ENCODE measurements around the gene COL17A1. TPM values are rescaled to one million over a fixed set of nuclear protein-coding genes. Genes with fewer than 3 reads are reported as not detected.

COL17A1 gene
- total RNA-seq, 2 donors from 2014 or later, result 3.6 TPM; not detected in 1

- Histone ChIP-seq H3K4me3 (no peak overlapping the region), H3K27ac (no peak overlapping the region), H3K27me3 (no peaks in the 10 kb centered on the region), H3K36me3 (replicated peaks in 1 of 2; ENCODE audit: insufficient read depth in 1 of 2, low read depth in 2 of 2) (no peaks in the 10 kb centered on the region), H3K4me1 (no peaks in the 10 kb centered on the region), H3K9me3 (no peaks in the 10 kb centered on the region)
- no peak for DNase-seq
- intact Hi-C loops (cut with DNase I), result no loop called here
- no peak for ATAC-seq
- WGBS, 2 donors, result 81 to 88% methylated on average over 6 of the region's 6 CpGs
- TF ChIP-seq, protein P1, sequence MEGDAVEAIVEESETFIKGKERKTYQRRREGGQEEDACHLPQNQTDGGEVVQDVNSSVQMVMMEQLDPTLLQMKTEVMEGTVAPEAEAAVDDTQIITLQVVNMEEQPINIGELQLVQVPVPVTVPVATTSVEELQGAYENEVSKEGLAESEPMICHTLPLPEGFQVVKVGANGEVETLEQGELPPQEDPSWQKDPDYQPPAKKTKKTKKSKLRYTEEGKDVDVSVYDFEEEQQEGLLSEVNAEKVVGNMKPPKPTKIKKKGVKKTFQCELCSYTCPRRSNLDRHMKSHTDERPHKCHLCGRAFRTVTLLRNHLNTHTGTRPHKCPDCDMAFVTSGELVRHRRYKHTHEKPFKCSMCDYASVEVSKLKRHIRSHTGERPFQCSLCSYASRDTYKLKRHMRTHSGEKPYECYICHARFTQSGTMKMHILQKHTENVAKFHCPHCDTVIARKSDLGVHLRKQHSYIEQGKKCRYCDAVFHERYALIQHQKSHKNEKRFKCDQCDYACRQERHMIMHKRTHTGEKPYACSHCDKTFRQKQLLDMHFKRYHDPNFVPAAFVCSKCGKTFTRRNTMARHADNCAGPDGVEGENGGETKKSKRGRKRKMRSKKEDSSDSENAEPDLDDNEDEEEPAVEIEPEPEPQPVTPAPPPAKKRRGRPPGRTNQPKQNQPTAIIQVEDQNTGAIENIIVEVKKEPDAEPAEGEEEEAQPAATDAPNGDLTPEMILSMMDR (IDR thresholded peaks at IDR 0.05), result no peak
- TF ChIP-seq POLR2A (IDR thresholded peaks at IDR 0.05), result no peak
Observed at GRCh38 chr10:104061196-104061595, 24.5 kb downstream of the COL17A1 start.

DNA sequence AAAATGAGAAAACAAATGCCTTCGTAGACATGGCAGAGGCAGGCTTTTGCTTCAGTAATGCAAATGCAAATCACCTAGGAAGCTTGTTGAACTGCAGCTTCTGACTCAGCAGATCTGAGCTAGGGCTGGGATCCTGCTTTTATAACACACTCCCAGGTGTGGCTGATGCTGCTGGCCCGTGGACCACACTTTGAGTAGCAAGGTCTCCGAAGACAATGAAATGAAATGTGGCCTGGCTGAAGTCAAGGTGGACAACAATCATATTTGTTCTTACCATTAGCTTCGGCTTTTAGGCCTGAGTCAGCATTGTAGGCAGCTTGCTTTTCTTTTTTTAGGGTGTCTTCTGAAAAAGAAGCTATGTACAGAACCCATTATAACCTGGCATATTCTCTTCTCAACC, 26.3 kb downstream of the COL17A1 start:
- Histone ChIP-seq H3K27me3 (no peaks in the 10 kb centered on the region), H3K27ac (no peak overlapping the region), H3K36me3 (replicated peaks in 1 of 2; ENCODE audit: insufficient read depth in 1 of 2, low read depth in 2 of 2) (no peaks in the 10 kb centered on the region), H3K4me3 (no peak overlapping the region), H3K4me1 (no peaks in the 10 kb centered on the region), H3K9me3 (no peaks in the 10 kb centered on the region)
- TF ChIP-seq POLR2A (IDR thresholded peaks at IDR 0.05), result no peak
- TF ChIP-seq, protein P1 (IDR thresholded peaks at IDR 0.05), result no peak
- intact Hi-C loops (cut with DNase I), result no loop called here
- no peak for DNase-seq
- ATAC-seq, result no peak
- WGBS, 2 donors, result 57 to 62% methylated on average over 4 of the region's 4 CpGs

- H3K27me3 ChIP-seq, result no peaks in the 10 kb centered on the region
- H3K4me1 ChIP-seq, result no peaks in the 10 kb centered on the region
- no peak overlapping the region for H3K4me3 ChIP-seq
- WGBS, 2 donors, result 81 to 85% methylated on average over 5 to 6 of the region's 6 CpGs
- DNase-seq (no peak), ATAC-seq (no peak)
- no peak for TF ChIP-seq POLR2A (IDR thresholded peaks at IDR 0.05)
- TF ChIP-seq, protein P1 (IDR thresholded peaks at IDR 0.05), result no peak
- no peak overlapping the region for H3K27ac ChIP-seq
- no peaks in the 10 kb centered on the region for H3K36me3 ChIP-seq (replicated peaks in 1 of 2; ENCODE audit: insufficient read depth in 1 of 2, low read depth in 2 of 2)
- intact Hi-C loops (cut with DNase I), result no loop called here
- no peaks in the 10 kb centered on the region for H3K9me3 ChIP-seq
Observed at GRCh38 chr10:104057717-104058116, 28.0 kb downstream of the COL17A1 start.

GRCh38 chr10:104056619-104057273, 28.9 kb downstream of the COL17A1 start:
- no peak for DNase-seq
- Histone ChIP-seq H3K36me3 (replicated peaks in 1 of 2; ENCODE audit: insufficient read depth in 1 of 2, low read depth in 2 of 2) (no peaks in the 10 kb centered on the region), H3K27me3 (no peaks in the 10 kb centered on the region), H3K9me3 (no peaks in the 10 kb centered on the region), H3K4me1 (no peaks in the 10 kb centered on the region), H3K27ac (no peak overlapping the region), H3K4me3 (no peak overlapping the region)
- no peak for ATAC-seq
- intact Hi-C loops (cut with DNase I), result no loop called here
- WGBS, 2 donors, result 79 to 82% methylated on average over 7 to 14 of the region's 14 CpGs
- no peak for TF ChIP-seq POLR2A (IDR thresholded peaks at IDR 0.05)

DNA sequence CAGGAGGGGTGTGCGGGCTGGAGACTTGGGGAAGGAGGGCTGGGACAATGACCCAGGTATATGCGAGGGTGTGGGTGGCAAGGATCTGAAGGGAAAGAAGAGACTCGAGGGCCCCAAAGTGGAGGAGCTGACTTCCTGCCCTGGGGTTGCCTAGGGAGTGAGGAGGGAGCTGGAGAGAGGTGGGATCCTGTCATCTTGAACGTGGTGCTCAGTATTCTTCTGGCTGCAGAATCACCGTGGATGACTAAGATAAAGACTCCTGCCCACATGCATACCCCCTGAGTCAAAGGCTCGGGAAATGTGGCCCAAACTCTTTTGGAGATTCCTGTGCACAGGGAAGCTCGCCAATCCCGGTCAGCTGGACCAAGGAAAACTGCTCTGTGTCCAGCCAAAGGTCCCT, 31.2 kb downstream of the COL17A1 start:
- Histone ChIP-seq H3K9me3 (no peaks in the 10 kb centered on the region), H3K27ac (no peak overlapping the region), H3K36me3 (replicated peaks in 1 of 2; ENCODE audit: insufficient read depth in 1 of 2, low read depth in 2 of 2) (no peaks in the 10 kb centered on the region), H3K4me1 (no peaks in the 10 kb centered on the region), H3K27me3 (no peaks in the 10 kb centered on the region), H3K4me3 (no peak overlapping the region)
- WGBS, 2 donors, result 68 to 70% methylated on average over 7 to 8 of the region's 8 CpGs
- ATAC-seq (no peak), DNase-seq (no peak)
- TF ChIP-seq, protein P1 (IDR thresholded peaks at IDR 0.05), result no peak
- TF ChIP-seq POLR2A (IDR thresholded peaks at IDR 0.05), result no peak
- intact Hi-C loops (cut with DNase I), result no loop called here
